ENCODE measurements around the gene LTBP3. TPM values are rescaled to one million over a fixed set of nuclear protein-coding genes. Genes with fewer than 3 reads are reported as not detected.

The LTBP3 gene
- total RNA-seq, 1 experiment from 2014 or later: 92.1 TPM

DNA sequence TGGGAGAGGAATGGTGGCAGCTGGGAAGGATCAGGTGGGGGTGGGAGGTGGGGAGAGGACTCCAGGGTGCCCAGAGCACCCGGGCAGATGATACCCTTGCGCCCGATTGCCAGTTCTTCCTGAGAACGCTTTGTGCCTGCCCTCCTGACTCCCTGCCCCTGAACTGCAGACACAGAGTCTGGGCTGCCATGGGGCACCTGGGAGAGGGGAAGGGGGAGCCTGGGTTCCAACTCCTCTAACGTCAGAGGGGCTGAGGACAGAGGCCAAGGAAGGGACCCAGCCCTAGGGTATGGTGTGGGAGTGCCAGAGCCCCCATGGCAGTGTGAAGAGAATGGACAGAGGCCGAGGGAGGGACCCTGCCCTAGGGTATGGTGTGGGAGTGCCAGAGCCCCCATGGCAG is 38.4 kb upstream of the LTBP3 start:
- TF ChIP-seq EZH2 (IDR thresholded peaks at IDR 0.05; ENCODE audit: borderline replicate concordance, low read depth, low read length, poor library complexity, severe bottlenecking): no peak
- TF ChIP-seq, protein P1, sequence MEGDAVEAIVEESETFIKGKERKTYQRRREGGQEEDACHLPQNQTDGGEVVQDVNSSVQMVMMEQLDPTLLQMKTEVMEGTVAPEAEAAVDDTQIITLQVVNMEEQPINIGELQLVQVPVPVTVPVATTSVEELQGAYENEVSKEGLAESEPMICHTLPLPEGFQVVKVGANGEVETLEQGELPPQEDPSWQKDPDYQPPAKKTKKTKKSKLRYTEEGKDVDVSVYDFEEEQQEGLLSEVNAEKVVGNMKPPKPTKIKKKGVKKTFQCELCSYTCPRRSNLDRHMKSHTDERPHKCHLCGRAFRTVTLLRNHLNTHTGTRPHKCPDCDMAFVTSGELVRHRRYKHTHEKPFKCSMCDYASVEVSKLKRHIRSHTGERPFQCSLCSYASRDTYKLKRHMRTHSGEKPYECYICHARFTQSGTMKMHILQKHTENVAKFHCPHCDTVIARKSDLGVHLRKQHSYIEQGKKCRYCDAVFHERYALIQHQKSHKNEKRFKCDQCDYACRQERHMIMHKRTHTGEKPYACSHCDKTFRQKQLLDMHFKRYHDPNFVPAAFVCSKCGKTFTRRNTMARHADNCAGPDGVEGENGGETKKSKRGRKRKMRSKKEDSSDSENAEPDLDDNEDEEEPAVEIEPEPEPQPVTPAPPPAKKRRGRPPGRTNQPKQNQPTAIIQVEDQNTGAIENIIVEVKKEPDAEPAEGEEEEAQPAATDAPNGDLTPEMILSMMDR (conservative IDR thresholded peaks at IDR 0.05; ENCODE audit: low read depth, low read length): no peak
- CTCF ChIA-PET: interaction anchor here (1.0 kb wide), 1 partner anchor 56 kb away, joined by 4 read pairs; no protein-coding TSS in a partner anchor

GRCh38 chr11:65595543-65596281 is 37.6 kb upstream of the LTBP3 start, which contains the start of gene KCNK7:
Gene KCNK7, minus strand, starts transcription at chr11:65595800. Its CDS starts 28 bp downstream, at chr11:65595772.
- intact Hi-C loops (cut with micrococcal nuclease; ENCODE audit: unreplicated experiment): no loop called here
- Histone ChIP-seq H3K9me3 (ENCODE audit: low read depth, low read length, poor library complexity, severe bottlenecking) (no peaks in the 10 kb centered on the region), H3K4me3 (ENCODE audit: low read depth, low read length, poor library complexity, severe bottlenecking) (no peak within 1 kb of the TSS), H3K36me3 (ENCODE audit: insufficient read depth, low read length, poor library complexity, severe bottlenecking) (peaks cover 13% of the 10 kb centered on the region), H3K27ac (ENCODE audit: low read depth, low read length, poor library complexity, severe bottlenecking) (no peak within 1 kb of the TSS), H3K4me1 (ENCODE audit: insufficient read depth, low read length, poor library complexity, severe bottlenecking) (peaks cover 5% of the 10 kb centered on the region), H3K27me3 (replicated peaks; ENCODE audit: insufficient read depth, low read depth, low read length, poor library complexity) (no peaks in the 10 kb centered on the region)
- BruUV-seq (replicated peaks): no TSS peak
- DNase-seq (ENCODE audit: low spot score): no peak
- ChIA-PET CTCF (interaction anchor here (1.0 kb wide), 1 partner anchor 55 kb away, joined by 4 read pairs; no protein-coding TSS in a partner anchor), POLR2A (ENCODE audit: low non-redundant PET) (interaction anchor here (0.5 kb wide), 1 partner anchor 67 kb away, joined by 7 read pairs; the partner anchor contains the start of gene RELA)
- TF ChIP-seq, protein P1 (conservative IDR thresholded peaks at IDR 0.05; ENCODE audit: low read depth, low read length): no peak
- no peak for TF ChIP-seq EZH2 (IDR thresholded peaks at IDR 0.05; ENCODE audit: borderline replicate concordance, low read depth, low read length, poor library complexity, severe bottlenecking)

More for the DNA sequence above, 38.4 kb upstream of the LTBP3 start:
- no TSS peak for BruUV-seq (replicated peaks)
- no peak for DNase-seq (ENCODE audit: low spot score)
- intact Hi-C loops (cut with micrococcal nuclease; ENCODE audit: unreplicated experiment): no loop called here
- Histone ChIP-seq H3K4me1 (ENCODE audit: insufficient read depth, low read length, poor library complexity, severe bottlenecking) (peaks cover 5% of the 10 kb centered on the region), H3K36me3 (ENCODE audit: insufficient read depth, low read length, poor library complexity, severe bottlenecking) (peaks cover 12% of the 10 kb centered on the region), H3K9me3 (ENCODE audit: low read depth, low read length, poor library complexity, severe bottlenecking) (no peaks in the 10 kb centered on the region), H3K27me3 (replicated peaks; ENCODE audit: insufficient read depth, low read depth, low read length, poor library complexity) (no peaks in the 10 kb centered on the region), H3K4me3 (ENCODE audit: low read depth, low read length, poor library complexity, severe bottlenecking) (no peak overlapping the region), H3K27ac (ENCODE audit: low read depth, low read length, poor library complexity, severe bottlenecking) (no peak overlapping the region)
- POLR2A ChIA-PET (ENCODE audit: low non-redundant PET): no interaction called here

DNA sequence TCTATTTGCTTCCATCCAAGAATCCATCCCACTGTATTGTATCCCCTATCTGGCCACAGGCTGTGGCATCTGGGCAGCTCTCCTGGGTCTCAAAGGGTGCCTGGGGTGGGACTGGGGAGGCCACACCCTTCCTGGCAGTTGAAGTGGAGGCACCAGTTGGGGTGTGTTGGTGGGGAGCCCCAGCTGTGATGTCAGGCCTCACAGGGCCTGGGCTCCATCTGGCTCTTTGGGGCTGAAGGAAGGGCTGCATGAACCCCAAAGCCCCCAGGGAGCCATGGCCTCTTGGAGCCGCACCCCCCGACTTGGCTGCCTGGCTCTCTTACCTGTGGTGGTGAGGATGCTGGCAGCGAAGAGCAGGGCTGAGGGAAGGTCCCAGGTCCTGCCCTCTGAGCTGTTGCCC is 37.0 kb upstream of the LTBP3 start:
- no peaks in the 10 kb centered on the region for H3K27me3 ChIP-seq (replicated peaks; ENCODE audit: insufficient read depth, low read depth, low read length, poor library complexity)
- TF ChIP-seq EZH2 (IDR thresholded peaks at IDR 0.05; ENCODE audit: borderline replicate concordance, low read depth, low read length, poor library complexity, severe bottlenecking): no peak
- TF ChIP-seq, protein P1 (conservative IDR thresholded peaks at IDR 0.05; ENCODE audit: low read depth, low read length): no peak
- no peak overlapping the region for H3K4me3 ChIP-seq (ENCODE audit: low read depth, low read length, poor library complexity, severe bottlenecking)
- no peak for DNase-seq (ENCODE audit: low spot score)
- no peaks in the 10 kb centered on the region for H3K9me3 ChIP-seq (ENCODE audit: low read depth, low read length, poor library complexity, severe bottlenecking)
- H3K4me1 ChIP-seq (ENCODE audit: insufficient read depth, low read length, poor library complexity, severe bottlenecking): peaks cover 5% of the 10 kb centered on the region
- intact Hi-C loops (cut with micrococcal nuclease; ENCODE audit: unreplicated experiment): no loop called here
- ChIA-PET CTCF (no interaction called here), POLR2A (ENCODE audit: low non-redundant PET) (interaction anchor here (0.5 kb wide), 1 partner anchor 68 kb away, joined by 7 read pairs; the partner anchor contains the start of gene RELA)
- no TSS peak for BruUV-seq (replicated peaks)
- H3K36me3 ChIP-seq (ENCODE audit: insufficient read depth, low read length, poor library complexity, severe bottlenecking): peaks cover 18% of the 10 kb centered on the region
- no peak overlapping the region for H3K27ac ChIP-seq (ENCODE audit: low read depth, low read length, poor library complexity, severe bottlenecking)
